ENCODE data around the gene PEX11G. TPM values are rescaled to one million over a fixed set of nuclear protein-coding genes. Genes with fewer than 3 reads are reported as not detected.
"Not testable (repeated sequence)": the region's sequence is repeated elsewhere in the genome, so short reads cannot be mapped to it uniquely, and the experiment has no call there.

PEX11G gene
- total RNA-seq, 4 donors from 2014 or later: 4.4 to 9.9 (median 4.7) TPM

- DNase-seq (ENCODE audit: low spot score) (no peak), ATAC-seq (ENCODE audit: low FRiP score) (no peak)
- TF ChIP-seq CTCF (IDR thresholded peaks at IDR 0.05): no peak
Observed at GRCh38 chr19:7441468-7442146, 47.2 kb downstream of the PEX11G start.

GRCh38 chr19:7440188-7440975 lies 48.5 kb downstream of the PEX11G start:
- ATAC-seq (ENCODE audit: low FRiP score) (no peak), DNase-seq (ENCODE audit: low spot score) (no peak)
- TF ChIP-seq CTCF (IDR thresholded peaks at IDR 0.05): no peak

GRCh38 chr19:7435586-7435985 lies 53.2 kb downstream of the PEX11G start:
- TF ChIP-seq CTCF (IDR thresholded peaks at IDR 0.05): no peak
- ATAC-seq (ENCODE audit: low FRiP score) (no peak), DNase-seq (ENCODE audit: low spot score) (no peak)

DNA sequence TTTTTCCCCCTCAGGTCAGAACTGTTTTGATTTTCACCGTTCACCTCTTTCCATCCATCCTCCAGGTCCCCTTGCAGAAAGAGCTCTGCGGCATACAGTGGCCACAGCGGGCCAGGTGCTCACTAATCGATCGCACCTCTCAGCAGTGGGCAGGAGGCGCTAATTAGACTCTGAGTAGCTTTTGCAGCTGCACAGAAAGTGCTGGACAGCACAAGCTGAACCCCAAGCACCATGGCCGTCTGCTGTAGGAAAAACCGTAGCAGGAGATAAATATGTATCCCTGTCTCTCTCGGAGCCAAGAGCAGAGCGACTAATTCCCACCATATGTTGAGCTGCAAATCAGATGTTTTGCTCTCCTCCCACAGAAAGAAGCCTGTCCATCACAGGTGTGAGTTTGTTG lies 54.4 kb downstream of the PEX11G start:
- no peak for ATAC-seq (ENCODE audit: low FRiP score)
- DNase-seq (ENCODE audit: low spot score): no peak
- no peak for TF ChIP-seq CTCF (IDR thresholded peaks at IDR 0.05)

- not testable (repeated sequence) for DNase-seq (ENCODE audit: low spot score); ATAC-seq (ENCODE audit: low FRiP score)
Observed at GRCh38 chr19:7433456-7433855, 55.4 kb downstream of the PEX11G start.

DNA sequence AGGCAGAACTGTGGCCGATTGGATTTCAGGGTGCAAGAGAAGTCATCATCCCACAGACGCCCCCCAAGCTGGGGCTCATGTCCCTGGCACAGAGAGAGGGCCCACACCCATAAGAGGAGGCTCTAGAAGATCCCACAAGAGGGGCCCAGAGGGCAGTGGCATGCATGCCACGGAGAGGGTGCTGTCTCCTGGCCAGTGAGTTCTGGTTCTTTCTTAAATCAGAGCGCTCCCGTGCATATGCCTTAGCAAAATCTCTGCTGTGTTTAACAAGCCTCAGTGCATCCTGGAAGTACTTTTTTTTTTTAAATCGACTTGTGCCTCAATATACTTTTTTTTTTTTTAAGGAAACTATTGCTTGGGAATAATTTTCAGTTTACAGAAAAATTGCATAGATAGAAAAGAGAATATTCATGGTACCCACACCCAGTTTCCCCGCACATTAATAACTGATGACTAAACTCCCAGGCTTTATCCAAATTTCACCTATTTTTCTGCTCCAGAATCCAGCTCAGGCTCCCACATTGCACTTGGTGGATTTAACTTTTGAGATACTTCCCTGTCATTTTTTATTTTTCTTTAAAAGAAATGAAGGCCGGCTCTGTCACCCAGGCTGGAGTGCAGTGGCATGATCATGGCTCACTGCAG lies 59.1 kb downstream of the PEX11G start:
- no peak for ATAC-seq (ENCODE audit: low FRiP score)
- no peak for DNase-seq (ENCODE audit: low spot score)
- no peak for TF ChIP-seq CTCF (IDR thresholded peaks at IDR 0.05)

GRCh38 chr19:7428651-7429113 lies 60.2 kb downstream of the PEX11G start:
- DNase-seq (ENCODE audit: low spot score) (no peak), ATAC-seq (ENCODE audit: low FRiP score) (no peak)
- no peak for TF ChIP-seq CTCF (IDR thresholded peaks at IDR 0.05)
